Astrocyte (in vitro differentiated cells and primary cell): ENCODE results near the gene RUNX1.

ENCODE experiments used
- EZH2 ChIP-seq: IDR thresholded peaks from 2 replicates; pipeline ENCODE4 v1.6.1; 2012; ENCODE audit warnings: mild to moderate bottlenecking, low read length, inconsistent platforms; ENCODE audit not compliant: insufficient read depth
- TF ChIP-seq, protein P1 (sequence below): IDR thresholded peaks from 2 replicates; pipeline ENCODE4 v1.5.1; 2011; ENCODE audit warnings: low read depth, mild to moderate bottlenecking, inconsistent platforms, low read length, moderate library complexity; ENCODE audit not compliant: insufficient read depth

DNA sequence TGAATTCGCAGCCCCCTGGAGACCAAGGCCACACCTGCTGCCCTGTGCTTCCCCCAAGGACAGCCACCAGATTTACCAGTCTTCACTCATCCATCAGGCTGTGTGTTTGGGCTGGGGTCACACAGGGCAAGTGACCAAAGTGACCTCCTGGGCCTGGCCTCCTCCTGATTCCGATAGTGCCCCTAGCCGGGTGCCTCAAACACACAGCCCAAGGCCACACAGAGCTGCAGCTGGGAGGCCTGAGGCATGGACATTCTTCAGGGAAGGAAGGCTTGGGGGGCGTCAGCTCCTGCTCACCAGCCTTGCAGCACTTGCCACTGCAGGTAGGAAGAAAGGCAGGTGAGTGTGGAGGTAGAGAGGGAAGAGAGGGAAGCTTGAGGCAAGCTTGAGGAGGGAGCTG is 181.3 kb downstream of the RUNX1 start:
- TF ChIP-seq EZH2, result no peak
- TF ChIP-seq, protein P1, sequence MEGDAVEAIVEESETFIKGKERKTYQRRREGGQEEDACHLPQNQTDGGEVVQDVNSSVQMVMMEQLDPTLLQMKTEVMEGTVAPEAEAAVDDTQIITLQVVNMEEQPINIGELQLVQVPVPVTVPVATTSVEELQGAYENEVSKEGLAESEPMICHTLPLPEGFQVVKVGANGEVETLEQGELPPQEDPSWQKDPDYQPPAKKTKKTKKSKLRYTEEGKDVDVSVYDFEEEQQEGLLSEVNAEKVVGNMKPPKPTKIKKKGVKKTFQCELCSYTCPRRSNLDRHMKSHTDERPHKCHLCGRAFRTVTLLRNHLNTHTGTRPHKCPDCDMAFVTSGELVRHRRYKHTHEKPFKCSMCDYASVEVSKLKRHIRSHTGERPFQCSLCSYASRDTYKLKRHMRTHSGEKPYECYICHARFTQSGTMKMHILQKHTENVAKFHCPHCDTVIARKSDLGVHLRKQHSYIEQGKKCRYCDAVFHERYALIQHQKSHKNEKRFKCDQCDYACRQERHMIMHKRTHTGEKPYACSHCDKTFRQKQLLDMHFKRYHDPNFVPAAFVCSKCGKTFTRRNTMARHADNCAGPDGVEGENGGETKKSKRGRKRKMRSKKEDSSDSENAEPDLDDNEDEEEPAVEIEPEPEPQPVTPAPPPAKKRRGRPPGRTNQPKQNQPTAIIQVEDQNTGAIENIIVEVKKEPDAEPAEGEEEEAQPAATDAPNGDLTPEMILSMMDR, result no peak
